Testis (tissue), 2 donors: ENCODE results near the gene TBCD.

ENCODE experiments used
- CTCF ChIP-seq, 3 experiments: fragments of 450-650 bp in 2 of 3; fragments of 200-600 bp in 1 of 3; sonication (generic) in 1 of 3; IDR thresholded peaks; one replicate each; pipeline ENCODE4 v1.5.1; 2016 to 2019; ENCODE audit warnings: antibody characterized with exemption in 3 of 3, mild to moderate bottlenecking in 2 of 3, moderate library complexity in 1 of 3
- POLR2A ChIP-seq: fragments of 450-650 bp; IDR thresholded peaks from one replicate; pipeline ENCODE4 v1.6.1; 2017; ENCODE audit warnings: antibody characterized with exemption, mild to moderate bottlenecking, moderate library complexity

- TF ChIP-seq CTCF (IDR thresholded peaks at IDR 0.05) (no peak), POLR2A (no peak)
Measured at GRCh38 chr17:82964851-82965341, 213.0 kb downstream of the TBCD start.
